BJ (cell line): ENCODE data around the gene FBXW11. TPM values are rescaled to one million over a fixed set of nuclear protein-coding genes. Genes with fewer than 3 reads are reported as not detected.

ENCODE experiments used
- CTCF ChIA-PET: fragments of 350-600 bp; formaldehyde crosslinking; extraction: SDS; loops from one replicate; lab custom pipeline; 2021; ENCODE audit warnings: antibody characterized with exemption, inconsistent platforms; lab: Yijun Ruan, JAX
- POLR2A ChIA-PET: fragments of 300-600 bp; sonication (Branson Sonifier 250); formaldehyde crosslinking; extraction: SDS; loops from one replicate; lab custom pipeline; 2021; ENCODE audit warnings: antibody characterized with exemption; lab: Charles Lee
- DNase-seq: peaks from one replicate; pipeline ENCODE4 v3.0.0-alpha.2; 2011; ENCODE audit warnings: low read depth
- H3K27me3 ChIP-seq: 2 replicates; pipeline ENCODE4 v1.6.0; 2011; ENCODE audit warnings: low read length; ENCODE audit not compliant: control insufficient read depth, insufficient read depth
- H3K36me3 ChIP-seq: 2 replicates; pipeline ENCODE4 v1.5.1; 2011; ENCODE audit warnings: low read length; ENCODE audit not compliant: control insufficient read depth, insufficient read depth
- H3K4me3 ChIP-seq: 2 replicates; pipeline ENCODE4 v1.5.1; 2011; ENCODE audit warnings: low read depth, mild to moderate bottlenecking, control low read depth, low read length
- polyA plus RNA-seq: library from polyadenylated mRNA; depleted of rRNA; stranded (reverse); fragments of >200 nt; gene quantifications from 2 replicates; pipeline ENCODE4 v1.2.3, GENCODE V29; 2011
- TF ChIP-seq, protein P1 (sequence below): IDR thresholded peaks from 2 replicates; pipeline ENCODE4 v1.5.1; 2011; ENCODE audit warnings: low read depth, mild to moderate bottlenecking, control low read depth, inconsistent platforms, low read length, moderate library complexity; ENCODE audit not compliant: insufficient read depth

Gene FBXW11
- polyA plus RNA-seq, 1 experiment, result 55.5 TPM

DNA sequence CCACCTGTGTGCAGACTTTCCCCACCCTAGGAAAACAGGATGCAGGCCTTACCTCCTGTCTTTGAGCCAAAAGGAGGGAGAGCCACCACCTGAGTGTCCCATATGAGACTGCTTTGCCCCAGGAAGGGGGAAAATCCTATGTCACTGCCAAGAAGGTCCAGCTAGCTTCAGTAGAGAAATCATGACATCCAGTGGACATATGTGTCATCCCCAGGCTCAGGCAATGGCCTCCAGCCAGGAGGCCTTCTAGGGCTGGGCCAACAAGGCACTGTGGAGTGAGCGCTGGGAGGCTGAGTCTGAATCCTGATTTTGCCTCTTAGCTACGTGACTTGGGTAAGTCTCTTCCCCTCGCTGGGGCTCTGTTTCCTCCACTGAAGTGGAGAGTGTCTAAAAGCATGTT, 160.6 kb downstream of the FBXW11 start:
- Histone ChIP-seq H3K36me3 (no peaks in the 10 kb centered on the region), H3K27me3 (no peaks in the 10 kb centered on the region), H3K4me3 (no peak overlapping the region)
- DNase-seq, result no peak
- ChIA-PET CTCF (interaction anchor here (1.3 to 1.7 kb wide), 2 partner anchors 215 to 427 kb away, joined by 4 to 6 read pairs; no protein-coding TSS in a partner anchor), POLR2A (no interaction called here)
- TF ChIP-seq, protein P1, sequence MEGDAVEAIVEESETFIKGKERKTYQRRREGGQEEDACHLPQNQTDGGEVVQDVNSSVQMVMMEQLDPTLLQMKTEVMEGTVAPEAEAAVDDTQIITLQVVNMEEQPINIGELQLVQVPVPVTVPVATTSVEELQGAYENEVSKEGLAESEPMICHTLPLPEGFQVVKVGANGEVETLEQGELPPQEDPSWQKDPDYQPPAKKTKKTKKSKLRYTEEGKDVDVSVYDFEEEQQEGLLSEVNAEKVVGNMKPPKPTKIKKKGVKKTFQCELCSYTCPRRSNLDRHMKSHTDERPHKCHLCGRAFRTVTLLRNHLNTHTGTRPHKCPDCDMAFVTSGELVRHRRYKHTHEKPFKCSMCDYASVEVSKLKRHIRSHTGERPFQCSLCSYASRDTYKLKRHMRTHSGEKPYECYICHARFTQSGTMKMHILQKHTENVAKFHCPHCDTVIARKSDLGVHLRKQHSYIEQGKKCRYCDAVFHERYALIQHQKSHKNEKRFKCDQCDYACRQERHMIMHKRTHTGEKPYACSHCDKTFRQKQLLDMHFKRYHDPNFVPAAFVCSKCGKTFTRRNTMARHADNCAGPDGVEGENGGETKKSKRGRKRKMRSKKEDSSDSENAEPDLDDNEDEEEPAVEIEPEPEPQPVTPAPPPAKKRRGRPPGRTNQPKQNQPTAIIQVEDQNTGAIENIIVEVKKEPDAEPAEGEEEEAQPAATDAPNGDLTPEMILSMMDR, result 0 out of 2 replicates have a peak, but pooled peaks have one; percentile 1

DNA sequence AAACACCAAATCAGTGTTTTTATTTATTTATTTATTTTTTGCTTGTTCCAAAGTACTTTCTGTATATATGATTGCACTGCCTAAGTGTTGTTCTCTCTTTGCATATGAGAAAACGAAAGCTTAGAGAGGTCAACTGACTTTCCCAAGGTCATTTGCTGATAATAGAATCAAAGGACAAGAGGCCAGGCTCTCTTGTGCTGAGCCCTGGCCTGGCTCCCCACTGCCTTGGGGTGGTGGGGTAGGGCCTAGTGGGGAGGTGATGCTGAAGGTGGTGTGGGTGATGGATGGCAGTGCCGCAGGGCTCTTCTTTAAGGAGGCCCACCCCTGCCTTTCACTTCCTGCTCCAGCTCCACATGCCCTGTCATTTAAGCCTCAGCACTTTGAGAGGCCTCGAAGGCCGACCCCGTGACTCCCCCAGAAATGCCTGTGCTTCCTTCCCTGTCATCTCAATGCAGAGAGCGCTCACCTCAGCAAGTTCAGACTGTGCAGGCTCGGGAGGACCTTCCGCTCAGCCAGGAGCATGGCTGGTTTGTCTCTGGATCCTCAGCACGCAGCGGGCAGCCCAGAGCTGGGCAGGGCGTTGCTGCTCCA, 161.3 kb downstream of the FBXW11 start:
- Histone ChIP-seq H3K27me3 (no peaks in the 10 kb centered on the region), H3K36me3 (no peaks in the 10 kb centered on the region), H3K4me3 (no peak overlapping the region)
- TF ChIP-seq, protein P1, result no peak
- POLR2A ChIA-PET, result no interaction called here
- CTCF ChIA-PET, result no interaction called here
- DNase-seq, result no peak

DNA sequence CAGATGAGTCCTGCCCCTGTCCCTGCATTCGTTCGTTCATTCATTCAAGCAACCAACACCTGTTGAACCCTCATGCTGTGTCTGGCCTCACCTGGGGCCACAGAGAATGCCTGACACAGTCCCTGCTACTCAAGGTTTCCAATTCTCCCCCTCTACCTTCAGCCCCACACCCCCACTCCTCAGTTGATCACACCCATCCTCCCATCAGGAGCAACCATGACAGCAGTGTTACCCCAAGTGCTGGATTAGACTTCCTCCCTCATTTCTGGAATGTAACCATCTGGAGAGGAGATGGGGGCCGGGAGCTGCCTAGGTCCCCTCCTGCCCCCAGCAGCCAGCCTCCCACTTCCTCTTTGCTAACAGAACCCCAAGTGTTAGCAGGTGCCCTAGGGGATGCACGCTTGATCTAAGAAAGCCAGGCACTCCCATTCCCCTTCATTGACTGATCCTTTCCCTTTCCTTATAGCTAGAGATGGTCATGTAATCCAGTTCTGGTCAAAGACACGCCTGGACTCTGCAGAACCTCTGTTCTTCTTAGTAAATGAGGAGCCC, 163.6 kb downstream of the FBXW11 start:
- no peaks in the 10 kb centered on the region for H3K36me3 ChIP-seq
- TF ChIP-seq, protein P1, result no peak
- no peak overlapping the region for H3K4me3 ChIP-seq
- ChIA-PET POLR2A (no interaction called here), CTCF (no interaction called here)
- no peak for DNase-seq
- no peaks in the 10 kb centered on the region for H3K27me3 ChIP-seq

DNA sequence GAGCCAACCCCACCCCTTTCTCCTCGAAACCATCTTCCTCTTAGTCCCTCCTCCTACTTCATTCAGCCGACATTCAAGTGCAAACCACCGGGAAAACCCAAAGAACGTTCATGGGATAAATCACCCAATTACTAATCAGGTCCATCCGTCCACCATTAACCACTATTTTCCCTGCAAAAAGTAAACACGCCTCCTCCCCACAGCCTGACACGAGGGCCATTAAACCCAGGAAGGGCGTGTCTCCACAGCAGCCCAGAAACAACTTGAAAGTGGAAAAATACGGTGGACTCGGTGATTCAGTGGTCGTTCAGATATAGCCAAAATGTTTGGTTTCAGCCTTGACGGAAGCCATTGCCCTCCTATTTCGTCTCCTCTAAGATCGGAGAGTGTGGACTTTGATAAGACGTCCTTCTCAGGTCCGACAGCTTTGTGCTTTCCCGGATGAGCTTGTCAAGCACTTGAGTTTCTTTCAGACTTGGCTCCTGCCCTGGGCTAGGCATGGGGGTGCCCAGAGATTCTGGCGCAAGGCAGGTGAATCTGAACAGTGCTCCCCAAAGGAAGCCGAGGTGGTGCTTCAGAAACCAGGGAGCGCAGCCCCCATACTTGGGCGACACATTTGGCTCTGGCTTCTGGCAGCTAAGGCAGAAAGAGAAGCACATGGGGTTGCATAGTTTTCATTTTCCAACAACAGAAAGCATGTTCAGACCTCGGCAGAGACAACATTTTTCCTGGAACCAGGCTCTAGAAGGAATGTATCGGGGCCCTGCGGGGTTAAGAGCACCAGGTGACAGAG, 164.3 kb downstream of the FBXW11 start:
- H3K36me3 ChIP-seq, result no peaks in the 10 kb centered on the region
- CTCF ChIA-PET, result interaction anchor here (1.4 kb wide), 1 partner anchor 12 kb away, joined by 5 read pairs; no protein-coding TSS in a partner anchor
- H3K27me3 ChIP-seq, result no peaks in the 10 kb centered on the region
- no peak for DNase-seq
- POLR2A ChIA-PET, result no interaction called here
- TF ChIP-seq, protein P1, result no peak
- no peak overlapping the region for H3K4me3 ChIP-seq
